ENCODE data around the gene NTMT1.

DNA sequence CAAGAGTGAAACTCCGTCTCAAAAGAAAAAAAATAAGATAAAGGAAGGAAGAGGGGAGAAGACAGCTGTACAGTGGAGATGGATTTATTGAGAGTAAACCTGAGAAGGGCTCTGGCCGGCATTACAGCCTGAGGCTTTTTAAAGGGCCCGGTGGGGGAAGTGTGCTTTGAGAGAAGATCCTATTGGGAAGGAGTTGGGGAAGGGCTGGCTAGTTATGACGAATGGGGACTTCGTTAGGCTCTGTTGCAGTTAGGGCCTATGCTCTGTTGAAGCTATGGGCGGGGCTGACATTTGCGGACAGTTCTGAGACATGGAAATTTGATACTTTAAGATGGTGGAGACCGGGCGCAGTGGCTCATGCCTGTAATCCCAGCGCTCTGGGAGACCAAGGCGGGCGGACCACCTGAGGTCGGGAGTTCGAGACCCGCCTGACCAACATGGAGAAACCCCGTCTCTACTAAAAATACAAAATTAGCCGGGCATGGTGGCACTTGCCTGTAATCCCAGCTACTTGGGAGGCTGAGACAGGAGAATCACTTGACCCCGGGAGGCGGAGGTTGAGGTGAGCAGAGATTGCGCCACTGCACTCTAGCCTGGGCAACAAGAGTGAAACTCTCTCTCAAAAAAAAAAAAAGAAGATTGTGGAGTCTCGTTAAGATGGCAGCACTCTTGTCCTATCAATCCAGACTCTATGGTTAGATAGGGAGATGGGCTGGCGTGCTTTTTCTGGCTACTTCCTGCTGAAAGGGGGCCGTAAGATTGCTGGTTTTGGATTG, 38.3 kb upstream of the NTMT1 start:
- TF ChIP-seq CTCF (IDR thresholded peaks at IDR 0.05) = no peak
- TF ChIP-seq POLR2A (IDR thresholded peaks at IDR 0.05) = no peak
- no peak for TF ChIP-seq POLR2AphosphoS5 (IDR thresholded peaks at IDR 0.05; ENCODE audit: insufficient read depth in 1 of 2, low read depth in 1 of 2)
